Measurements from ENCODE around the gene PIWIL4.

DNA sequence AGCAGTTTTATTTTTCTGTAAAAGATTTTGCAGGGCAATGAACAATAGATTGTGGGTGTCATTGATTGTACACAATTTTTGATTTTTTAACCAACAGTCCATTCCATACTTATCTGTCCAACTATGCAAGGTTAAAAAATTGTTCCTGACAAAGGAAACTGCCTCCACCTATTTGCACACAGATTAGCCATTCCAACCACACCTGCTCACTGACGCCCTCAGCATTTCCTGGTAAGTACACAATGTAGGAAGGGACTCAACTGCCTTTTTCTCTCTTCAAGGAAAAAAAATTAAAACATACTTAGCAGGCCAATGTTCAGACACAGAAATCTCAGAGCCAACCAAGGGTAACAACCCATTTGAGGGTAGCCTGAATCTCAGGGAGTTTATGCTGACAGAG lies 27.7 kb upstream of the PIWIL4 start:
- TF ChIP-seq CTCF (IDR thresholded peaks at IDR 0.05) (no peak), POLR2A (IDR thresholded peaks at IDR 0.05) (no peak)
